HG02981 (cell line): ENCODE data around the gene ZNF829.

Experiments used
- ATAC-seq: cut with Tn5 transposase; IDR thresholded peaks from one replicate; pipeline ENCODE4 v1.9.1; 2021; ENCODE audit warnings: mild to moderate bottlenecking, moderate library complexity; ENCODE audit not compliant: unreplicated experiment

ZNF829 gene

DNA sequence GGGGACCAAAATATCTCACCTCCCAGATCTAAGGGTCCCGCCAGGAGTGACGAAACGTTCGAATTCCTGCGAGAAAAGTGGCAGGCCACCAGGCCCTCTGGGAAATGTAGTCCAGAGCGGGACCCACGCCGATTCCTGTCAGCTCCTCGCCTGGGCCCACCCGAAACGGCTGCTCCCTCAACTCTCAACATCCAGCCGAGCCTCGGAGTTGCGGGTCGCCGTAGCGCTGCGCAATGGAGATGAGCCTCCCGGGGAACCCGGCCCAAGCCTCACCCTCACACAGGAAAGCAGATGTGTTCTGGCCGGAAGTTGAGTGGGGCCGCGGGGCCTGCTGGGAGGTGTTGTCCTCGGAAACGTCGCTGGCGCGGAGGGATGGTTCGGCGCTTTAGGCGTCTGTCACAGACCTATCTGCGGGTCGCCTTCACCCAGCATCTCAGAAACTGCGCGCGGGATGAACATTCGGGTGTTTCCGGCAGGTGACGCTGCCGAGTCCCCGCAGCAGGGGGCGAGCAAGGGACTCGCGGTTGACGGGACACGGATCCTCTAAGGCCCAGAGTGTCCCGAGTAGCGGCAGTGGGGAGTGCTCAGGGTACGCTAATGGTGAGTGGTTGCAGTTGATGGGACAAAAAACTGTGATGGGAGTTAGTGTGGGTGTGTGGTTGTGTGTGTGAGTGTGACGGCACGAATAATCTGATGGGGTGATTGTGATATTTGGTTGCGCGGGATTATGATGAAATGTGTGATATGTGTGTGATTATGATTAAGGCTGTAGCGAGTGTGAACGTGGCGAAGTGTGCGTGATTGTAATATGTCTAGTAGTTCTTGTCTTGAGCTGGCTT lies at the start of gene ZNF829, which contains the start of gene ZNF568:
Gene ZNF829, minus strand, starts transcription at position 300 of the 839 bp plus-strand sequence. CDS start 1,124 bp downstream, outside the sequence.
Gene ZNF568, plus strand, starts transcription at position 341 of the 839 bp plus-strand sequence. CDS start 6,439 bp downstream, outside the sequence.
- ATAC-seq = peak; percentile 93

DNA sequence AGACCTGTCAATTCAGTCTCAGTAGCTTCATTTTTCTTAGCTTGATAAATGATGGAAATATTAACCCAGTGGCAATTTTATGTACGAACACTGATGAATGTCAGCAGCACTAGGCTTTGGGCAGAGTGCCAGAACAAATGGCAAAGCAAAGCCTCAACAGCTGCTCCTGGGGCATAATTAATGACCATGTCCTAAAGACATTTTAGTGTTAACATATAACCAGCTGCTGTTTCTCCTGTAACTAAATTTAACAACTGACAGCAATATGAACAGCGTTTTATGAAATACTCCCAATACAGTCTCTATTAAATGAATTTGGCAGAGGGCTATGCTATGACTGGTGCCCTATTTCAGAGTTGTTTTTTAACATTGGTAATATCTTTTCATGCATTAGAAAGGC lies 47.2 kb upstream of the ZNF829 start:
- no peak for ATAC-seq

DNA sequence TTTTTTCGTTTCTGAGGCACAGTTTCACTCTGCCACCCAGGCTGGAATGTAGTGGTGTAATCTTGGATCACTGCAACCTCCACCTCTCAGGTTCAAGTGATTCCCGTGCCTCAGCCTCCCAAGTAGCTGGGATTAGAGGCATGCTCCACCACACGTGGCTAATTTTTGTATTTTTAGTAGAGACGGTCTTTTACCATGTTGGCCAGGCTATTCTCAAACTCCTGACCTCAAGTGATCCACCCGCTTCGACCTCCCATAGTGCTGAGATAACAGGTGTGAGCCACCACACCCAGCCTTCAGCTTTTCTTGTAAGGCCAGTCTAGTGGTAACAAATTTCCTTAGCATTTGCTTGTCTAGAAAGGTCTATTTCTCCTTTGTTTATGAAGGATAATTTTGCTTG lies 46.3 kb upstream of the ZNF829 start:
- no peak for ATAC-seq

DNA sequence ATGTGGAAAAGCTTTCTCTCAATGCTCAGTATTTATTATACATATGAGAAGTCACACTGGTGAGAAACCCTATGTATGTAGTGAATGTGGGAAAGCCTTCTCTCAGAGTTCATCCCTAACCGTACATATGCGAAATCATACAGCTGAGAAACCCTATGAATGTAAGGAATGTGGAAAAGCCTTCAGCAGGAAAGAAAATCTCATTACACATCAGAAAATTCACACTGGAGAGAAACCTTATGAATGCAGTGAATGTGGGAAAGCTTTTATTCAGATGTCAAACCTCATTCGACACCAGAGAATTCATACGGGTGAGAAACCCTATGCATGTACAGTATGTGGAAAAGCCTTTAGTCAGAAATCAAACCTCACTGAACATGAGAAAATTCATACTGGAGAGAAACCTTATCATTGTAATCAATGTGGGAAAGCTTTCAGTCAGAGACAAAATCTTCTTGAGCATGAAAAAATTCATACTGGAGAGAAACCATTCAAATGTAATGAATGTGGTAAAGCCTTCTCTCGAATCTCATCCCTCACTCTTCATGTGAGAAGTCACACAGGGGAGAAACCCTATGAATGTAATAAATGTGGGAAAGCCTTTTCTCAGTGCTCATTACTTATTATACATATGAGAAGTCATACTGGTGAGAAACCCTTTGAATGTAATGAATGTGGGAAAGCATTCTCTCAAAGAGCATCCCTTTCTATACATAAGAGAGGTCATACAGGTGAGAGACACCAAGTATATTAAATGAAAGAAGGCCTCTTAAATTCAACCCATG lies 34.4 kb upstream of the ZNF829 start:
- no peak for ATAC-seq

DNA sequence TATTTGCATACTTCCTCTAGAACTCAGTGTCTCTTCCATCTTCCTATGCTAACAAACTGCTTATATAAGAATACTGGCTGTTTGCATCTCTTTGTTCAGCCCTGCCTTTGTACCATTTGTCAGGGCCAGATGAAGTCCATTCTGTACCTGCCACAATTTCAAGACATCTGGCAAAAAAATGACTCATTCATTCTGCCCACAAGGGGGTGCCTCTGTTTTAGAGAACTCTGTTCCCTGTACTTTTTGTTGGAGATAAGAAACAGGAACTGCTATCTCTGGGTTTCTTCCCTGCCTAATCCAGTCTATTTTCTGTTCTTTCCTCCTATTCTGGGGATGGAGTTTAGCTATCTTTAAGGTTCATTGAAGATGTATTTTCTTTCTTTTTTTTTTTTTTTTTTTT lies 23.1 kb upstream of the ZNF829 start:
- ATAC-seq = no peak

DNA sequence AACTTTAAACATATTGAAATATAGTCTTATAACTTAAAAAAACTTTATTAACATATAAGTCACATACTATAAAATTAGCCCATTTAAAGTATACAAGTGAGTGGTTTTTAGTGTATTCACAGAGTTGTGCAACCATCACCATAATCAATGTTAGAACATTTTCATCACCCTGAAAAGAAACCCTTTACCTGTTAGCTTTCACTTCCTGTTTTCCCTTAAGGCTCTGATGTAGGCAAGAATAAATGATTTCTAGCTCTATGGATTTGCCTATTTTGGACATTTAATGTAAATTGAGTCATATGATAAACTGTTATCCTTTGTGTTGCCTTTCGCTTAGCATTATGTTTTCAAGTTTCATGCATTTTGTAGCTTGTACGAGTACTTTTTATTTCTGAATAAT lies 15.6 kb upstream of the ZNF829 start:
- no peak for ATAC-seq

DNA sequence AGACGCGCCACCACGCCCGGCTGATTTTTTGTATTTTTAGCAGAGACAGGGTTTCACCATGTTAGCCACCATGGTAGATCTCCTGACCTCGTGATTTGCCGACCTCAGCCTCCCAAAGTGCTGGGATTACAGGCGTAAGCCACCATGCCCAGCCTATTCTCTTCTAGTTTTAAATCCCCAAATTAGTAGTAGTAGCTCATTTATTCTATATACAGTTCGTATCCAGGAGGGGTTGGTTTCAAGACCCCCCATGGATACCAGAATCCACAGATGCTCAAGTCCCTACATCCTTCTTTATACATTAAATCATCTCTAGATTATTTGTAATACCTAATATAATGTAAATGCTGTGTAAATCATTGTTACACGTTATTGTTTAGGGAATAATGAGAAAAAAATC lies 2.0 kb upstream of the ZNF829 start:
- no peak for ATAC-seq

DNA sequence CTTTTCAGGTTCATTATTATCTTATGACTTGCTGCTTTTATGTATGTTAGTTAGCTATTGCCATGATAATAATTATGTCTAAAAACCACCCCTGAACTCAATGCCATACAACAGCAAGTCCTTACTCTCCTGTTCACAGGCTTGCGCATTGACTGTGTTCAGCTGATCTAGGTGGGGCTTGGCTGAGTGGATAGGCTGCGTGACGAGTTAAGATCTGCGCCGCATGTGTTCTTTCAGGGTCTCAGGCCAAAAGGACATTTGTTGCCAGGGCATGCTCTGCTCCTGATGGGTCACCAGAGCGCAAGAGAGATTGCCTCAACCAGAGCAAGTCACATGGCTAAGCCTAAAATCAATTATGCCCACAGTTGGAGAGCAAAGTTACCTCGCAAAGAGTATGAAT lies 900 bp upstream of the ZNF829 start:
- ATAC-seq = no peak

DNA sequence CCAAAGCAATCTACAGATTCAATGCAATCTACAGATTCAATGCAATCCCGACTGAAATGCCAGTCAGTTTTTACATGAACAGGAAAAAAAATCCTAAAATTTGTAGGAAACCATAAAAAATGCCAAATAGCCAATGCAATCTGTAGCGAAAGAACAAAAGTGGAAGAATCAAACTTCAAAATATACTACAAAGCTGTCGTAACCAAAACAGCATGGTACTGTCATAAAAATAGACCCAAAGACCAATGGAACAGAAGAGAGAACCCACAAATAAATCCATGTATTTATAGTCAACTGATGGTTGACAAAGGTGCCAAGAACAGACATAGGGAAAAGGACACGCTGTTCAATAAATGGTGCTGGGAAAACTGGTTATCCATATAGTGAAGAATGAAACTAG lies 17.7 kb downstream of the ZNF829 start:
- ATAC-seq = no peak

DNA sequence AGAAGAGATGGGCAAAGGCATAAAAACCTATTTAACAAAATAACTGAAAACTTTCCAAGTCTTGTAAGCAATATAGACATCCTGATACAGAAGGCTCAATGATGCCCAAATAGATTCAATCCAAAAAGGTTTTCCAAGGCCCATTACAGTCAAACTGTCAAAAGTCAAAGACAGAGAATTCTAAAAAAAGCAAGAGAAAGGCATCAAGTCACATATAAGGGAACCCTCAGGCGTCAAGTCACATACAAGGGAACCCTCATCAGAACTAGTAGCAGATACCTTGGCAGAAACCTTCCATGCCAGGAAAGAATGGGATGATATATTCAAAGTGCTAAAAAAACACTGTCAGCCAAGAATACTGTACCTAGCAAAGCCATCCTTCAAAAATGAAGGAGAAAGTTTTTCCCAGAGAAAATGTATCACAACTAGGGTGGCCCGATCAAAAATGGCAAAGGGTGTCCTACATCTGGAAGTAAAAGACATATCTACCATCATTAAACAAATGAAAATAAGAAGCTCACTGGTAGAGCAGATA lies 21.2 kb downstream of the ZNF829 start:
- ATAC-seq = no peak

DNA sequence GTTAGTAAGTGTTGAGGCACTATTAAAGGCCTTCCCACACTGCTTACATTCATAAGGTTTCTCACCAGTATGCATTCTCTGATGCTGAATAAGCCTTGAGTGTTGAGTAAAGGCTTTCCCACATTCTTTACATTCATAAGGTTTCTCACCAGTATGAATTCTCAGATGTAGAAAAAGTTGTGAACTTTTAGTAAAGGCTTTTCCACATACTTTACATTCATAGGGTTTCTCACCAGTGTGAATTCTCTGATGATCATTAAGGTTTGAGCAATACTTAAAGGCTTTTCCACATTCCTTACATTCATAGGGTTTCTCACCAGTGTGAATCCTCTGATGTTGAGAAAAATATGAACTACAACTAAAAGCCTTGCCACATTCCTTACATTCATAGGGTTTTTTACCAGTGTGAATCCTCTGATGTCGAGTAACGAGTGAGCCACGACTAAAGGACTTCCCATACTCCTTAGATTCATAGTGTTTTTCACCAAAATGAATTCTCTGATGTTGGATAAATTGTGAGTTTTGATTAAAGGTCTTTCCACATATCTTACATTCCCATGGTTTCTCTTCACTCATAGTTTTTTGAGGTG lies 24.2 kb downstream of the ZNF829 start:
- ATAC-seq = no peak

DNA sequence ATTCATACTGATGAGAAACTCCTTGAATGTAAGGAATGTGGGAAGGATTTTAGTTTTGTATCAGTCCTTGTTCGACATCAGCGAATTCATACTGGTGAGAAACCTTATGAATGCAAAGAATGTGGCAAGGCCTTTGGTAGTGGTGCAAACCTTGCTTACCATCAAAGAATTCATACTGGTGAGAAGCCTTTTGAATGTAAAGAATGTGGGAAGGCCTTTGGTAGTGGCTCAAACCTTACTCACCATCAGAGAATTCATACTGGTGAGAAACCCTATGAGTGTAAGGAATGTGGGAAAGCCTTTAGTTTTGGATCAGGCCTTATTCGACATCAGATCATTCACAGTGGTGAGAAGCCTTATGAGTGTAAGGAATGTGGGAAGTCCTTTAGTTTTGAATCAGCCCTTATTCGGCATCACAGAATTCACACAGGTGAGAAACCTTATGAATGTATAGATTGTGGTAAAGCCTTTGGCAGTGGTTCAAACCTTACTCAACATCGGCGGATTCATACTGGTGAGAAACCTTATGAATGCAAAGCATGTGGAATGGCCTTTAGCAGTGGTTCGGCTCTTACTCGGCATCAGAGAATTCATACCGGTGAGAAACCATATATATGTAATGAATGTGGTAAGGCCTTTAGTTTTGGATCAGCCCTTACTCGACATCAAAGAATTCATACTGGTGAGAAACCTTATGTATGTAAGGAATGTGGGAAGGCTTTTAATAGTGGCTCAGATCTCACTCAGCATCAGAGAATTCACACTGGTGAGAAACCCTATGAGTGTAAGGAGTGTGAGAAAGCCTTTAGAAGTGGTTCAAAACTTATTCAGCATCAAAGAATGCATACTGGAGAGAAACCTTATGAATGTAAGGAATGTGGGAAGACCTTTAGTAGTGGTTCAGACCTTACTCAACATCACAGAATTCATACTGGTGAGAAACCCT lies 38.8 kb downstream of the ZNF829 start:
- no peak for ATAC-seq

DNA sequence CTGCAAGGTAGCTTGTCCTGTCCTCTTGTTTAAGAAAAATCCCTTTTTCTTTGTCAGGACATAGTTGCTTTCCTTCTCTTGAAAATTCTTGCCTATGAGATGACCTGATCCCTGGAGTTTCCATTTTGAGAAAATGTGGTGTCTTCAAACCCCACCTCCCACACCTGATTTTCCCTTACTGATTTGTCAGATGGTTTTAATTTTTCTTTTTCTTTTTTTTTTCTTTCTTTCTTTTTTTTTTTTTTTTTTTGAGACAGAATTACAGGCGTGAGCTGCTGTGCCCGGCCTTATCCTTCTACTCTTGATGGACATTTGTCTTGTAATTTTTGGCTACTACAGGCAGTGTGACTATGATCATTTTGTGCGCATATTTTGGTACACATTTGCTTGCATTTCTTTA lies 64.2 kb downstream of the ZNF829 start:
- no peak for ATAC-seq

DNA sequence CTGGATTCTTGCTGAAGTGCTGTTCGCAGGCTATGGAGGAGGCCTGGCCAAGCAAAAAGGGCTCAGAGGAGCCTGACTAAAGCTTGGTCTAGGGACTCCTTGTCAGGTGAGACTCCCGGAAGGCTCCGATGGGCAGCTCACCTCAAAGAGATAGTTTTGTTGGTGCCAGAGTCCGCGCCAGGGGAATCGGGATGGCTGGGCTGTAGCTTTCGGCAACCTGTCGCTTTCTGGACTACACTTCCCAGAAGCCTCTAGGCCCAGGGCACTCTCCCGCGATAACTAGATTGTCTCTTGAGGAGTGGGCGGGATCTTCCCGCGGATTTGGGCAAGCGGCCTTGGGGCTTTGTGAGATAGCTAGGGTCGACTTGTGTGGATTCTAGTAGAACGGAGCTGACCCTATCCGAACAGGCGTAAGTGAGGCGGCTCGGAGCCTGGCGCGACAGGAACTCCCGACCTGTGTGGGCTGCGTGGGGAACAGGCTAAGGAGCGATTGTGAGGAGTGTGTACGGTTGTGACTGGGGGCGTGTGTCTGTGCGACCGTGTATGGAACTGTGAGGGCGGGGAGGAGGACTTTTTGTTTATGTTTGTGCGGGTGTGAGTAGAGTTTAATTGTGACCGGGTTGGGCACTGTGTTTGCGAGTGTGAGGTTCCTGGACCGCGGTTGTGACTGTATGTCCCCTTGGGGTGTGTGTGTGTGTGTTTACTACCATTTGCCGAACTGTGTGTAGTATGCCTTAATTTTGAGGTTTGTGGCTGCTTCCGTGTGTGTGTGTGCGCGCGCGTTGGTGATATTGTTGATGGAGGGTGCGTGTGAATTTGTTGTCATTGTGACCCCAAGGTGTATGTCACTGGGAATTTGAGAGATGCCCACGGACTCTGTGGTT lies 65.3 kb downstream of the ZNF829 start, which contains the start of gene ZNF345:
Gene ZNF345, plus strand, starts transcription at position 318 of the 884 bp plus-strand sequence. CDS start 25,955 bp downstream, outside the sequence.
- ATAC-seq = peak; percentile 79

DNA sequence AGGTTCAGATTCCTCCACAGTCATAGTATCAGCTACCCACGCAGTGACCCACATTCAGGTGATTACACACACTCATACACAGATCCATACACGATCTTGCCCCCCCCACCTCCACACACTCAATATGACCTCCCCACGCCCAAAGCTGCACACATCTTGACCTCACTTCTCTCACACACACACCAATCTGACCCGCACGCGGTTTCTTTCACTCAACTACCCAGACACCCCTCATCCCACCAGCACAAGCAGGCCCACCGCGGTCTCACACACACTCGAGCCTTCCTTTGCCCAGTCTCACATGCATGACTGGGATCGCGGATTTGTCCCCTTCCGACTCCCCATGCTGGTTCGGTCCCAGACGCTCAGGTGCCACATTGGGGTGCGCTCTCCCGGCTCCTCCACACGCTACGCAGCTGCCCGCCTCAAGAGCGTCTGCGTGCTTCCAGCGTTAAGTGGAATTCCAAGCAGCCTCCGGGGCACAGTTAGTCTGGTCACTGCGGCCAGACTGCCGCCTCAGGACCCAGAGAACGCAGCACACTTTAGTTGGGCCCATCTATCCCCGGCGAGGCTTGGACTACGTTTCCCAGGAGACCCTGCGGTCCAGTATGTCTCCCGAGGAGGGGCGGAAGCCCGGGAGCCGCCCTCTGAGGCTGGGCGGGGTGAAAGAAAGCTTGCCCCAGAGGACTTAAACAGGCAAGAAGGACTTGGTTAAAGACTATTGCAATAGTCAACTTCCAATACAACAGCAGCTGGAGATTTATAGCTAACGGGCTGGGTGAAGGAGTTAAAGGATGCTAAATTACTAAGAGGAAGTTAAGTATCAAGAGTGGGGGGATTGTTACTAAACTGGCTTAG lies 66.2 kb downstream of the ZNF829 start:
- peak; percentile 67 for ATAC-seq

DNA sequence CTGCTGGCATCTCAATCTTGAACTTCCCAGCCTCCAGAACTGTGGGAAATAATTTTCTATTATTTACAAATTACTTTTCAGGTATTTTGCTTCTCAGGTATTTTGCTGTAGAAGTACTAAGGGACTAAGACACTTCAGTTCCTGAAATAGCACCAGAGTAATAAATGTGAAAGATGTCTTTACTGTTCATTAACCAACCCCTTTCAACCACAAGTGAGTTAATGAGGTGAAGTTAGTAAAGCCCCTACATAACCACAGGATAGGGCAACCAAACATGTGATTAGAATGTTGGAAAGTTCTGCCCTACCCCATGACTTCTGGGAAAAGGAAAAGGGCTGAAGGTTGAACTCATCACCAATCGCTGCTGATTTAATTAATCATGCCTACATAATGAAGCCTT lies 68.1 kb downstream of the ZNF829 start:
- no peak for ATAC-seq

DNA sequence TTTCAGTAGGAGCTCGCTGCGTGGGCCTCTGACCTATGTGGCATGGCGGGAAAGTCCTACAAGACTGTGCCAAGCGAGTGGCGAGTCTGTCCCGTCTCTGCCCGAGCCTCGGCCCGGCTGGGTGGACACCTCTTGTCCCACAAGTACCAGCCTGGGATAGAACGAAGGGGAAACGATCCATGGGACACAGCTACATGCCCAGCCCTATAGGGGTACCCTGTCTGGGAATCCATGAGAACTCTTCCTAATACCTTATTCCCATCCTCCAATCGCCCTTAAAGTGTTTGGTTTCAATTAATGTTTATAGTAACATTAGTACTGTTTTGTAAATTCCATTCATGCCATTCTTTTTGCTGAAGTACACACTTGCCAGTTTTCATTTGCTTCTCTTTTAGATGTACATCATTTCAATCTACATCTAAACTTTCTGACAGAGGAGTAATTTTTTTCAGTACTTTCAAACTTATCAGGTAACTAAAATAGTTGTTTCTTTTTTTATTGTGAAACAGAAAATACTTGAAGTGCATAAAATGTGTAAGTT lies 77.2 kb downstream of the ZNF829 start:
- ATAC-seq = peak; percentile 17
